Gastroesophageal sphincter (tissue), 4 donors: ENCODE results near the gene SLCO3A1. TPM values are rescaled to one million over a fixed set of nuclear protein-coding genes. Genes with fewer than 3 reads are reported as not detected.
"Not testable (repeated sequence)": the region's sequence is repeated elsewhere in the genome, so short reads cannot be mapped to it uniquely, and the experiment has no call there.

Experiments
- ATAC-seq: fragments of 150-250 bp; one replicate; pipeline ENCODE4 v1.9.1; 2016; ENCODE audit warnings: mild to moderate bottlenecking, moderate library complexity
- H3K27ac ChIP-seq, 4 donors: fragments of 200-600 bp; sonication (generic) in 3 of 4; 1 replicate in 3 of 4; 2 replicates in 1 of 4; pipeline ENCODE4 v1.5.1; 2016 to 2019
- H3K27me3 ChIP-seq: fragments of 200-600 bp; sonication (generic); one replicate; pipeline ENCODE4 v1.5.1; 2019
- H3K36me3 ChIP-seq, 2 donors: fragments of 200-600 bp; sonication (generic); one replicate each; pipeline ENCODE4 v1.5.1; 2019; ENCODE audit warnings: control low read depth in 1 of 2
- H3K4me1 ChIP-seq, 3 donors: fragments of 200-600 bp; sonication (generic); 1 replicate in 2 of 3; 2 replicates in 1 of 3; pipeline ENCODE4 v1.5.1; 2016 to 2019; ENCODE audit warnings: control low read depth in 2 of 3
- H3K4me3 ChIP-seq, 2 donors: fragments of 200-600 bp; sonication (generic); one replicate each; pipeline ENCODE4 v1.5.1; 2019; ENCODE audit warnings: mild to moderate bottlenecking in 1 of 2, moderate library complexity in 1 of 2
- H3K9me3 ChIP-seq, 3 donors: fragments of 200-600 bp; sonication (generic); one replicate each; pipeline ENCODE4 v1.5.1; 2017 to 2019; ENCODE audit warnings: control low read depth in 2 of 3
- EP300 ChIP-seq: sonication (generic); formaldehyde crosslinking; IDR thresholded peaks from one replicate; pipeline ENCODE4 v1.6.1; 2017; ENCODE audit warnings: antibody characterized with exemption, mild to moderate bottlenecking
- POLR2A ChIP-seq, 2 donors: fragments of 450-650 bp; IDR thresholded peaks; one replicate each; pipeline ENCODE4 v1.6.1; 2017; ENCODE audit warnings: antibody characterized with exemption in 2 of 2, mild to moderate bottlenecking in 2 of 2, moderate library complexity in 1 of 2
- POLR2AphosphoS5 ChIP-seq: sonication (generic); formaldehyde crosslinking; IDR thresholded peaks from one replicate; pipeline ENCODE4 v1.6.1; 2017; ENCODE audit warnings: antibody characterized with exemption
- WGBS, 2 donors: methylation state at CpG; one replicate each; pipeline ENCODE4 v1.1.5; 2018; ENCODE audit warnings: low coverage in 1 of 2; 5-methylcytosine and 5-hydroxymethylcytosine counted together
- total RNA-seq, 4 donors: library from RNA; depleted of rRNA; stranded (reverse); fragments of >200 nt; gene quantifications; one replicate each; pipeline ENCODE4 v1.1.0, GENCODE V29; 2016
- TF ChIP-seq, protein P1 (sequence below), 4 experiments: fragments of 200-600 bp in 2 of 4; fragments of 450-650 bp in 2 of 4; sonication (generic) in 1 of 4; IDR thresholded peaks; one replicate each; pipeline ENCODE4 v1.5.1; 2017 to 2019; ENCODE audit warnings: antibody characterized with exemption in 4 of 4, mild to moderate bottlenecking in 2 of 4, moderate library complexity in 2 of 4

SLCO3A1 gene
- total RNA-seq, 4 donors from 2014 or later, result 10.1 to 14.4 (median 12.1) TPM

DNA sequence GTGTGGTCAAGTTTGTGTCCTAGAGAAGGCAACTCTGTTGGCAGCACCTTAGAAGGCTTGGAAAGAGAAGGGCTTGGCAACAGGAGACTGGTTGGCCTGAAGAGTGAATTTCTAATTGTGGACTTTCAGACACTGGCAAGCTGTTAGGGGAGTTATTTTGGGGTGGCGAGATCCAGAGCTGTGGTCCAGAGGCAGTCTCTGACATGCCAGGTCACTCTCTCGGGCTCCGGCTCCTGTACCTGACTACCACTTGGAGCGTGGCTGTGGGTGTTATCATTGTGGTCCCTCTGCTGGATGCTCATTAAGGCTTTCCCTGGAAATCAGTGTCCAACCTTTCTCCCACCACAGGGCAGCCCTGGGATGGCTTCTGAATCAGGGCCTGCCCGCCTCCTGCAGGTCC, 209.0 kb downstream of the SLCO3A1 start:
- Histone ChIP-seq H3K36me3 (no peaks in the 10 kb centered on the region), H3K9me3 (no peaks in the 10 kb centered on the region), H3K27ac (no peak overlapping the region), H3K4me1 (peaks cover 0 to 10% (median 0%) of the 10 kb centered on the region in 3 donors), H3K4me3 (no peak overlapping the region), H3K27me3 (no peaks in the 10 kb centered on the region)
- ATAC-seq, result no peak
- TF ChIP-seq, protein P1, sequence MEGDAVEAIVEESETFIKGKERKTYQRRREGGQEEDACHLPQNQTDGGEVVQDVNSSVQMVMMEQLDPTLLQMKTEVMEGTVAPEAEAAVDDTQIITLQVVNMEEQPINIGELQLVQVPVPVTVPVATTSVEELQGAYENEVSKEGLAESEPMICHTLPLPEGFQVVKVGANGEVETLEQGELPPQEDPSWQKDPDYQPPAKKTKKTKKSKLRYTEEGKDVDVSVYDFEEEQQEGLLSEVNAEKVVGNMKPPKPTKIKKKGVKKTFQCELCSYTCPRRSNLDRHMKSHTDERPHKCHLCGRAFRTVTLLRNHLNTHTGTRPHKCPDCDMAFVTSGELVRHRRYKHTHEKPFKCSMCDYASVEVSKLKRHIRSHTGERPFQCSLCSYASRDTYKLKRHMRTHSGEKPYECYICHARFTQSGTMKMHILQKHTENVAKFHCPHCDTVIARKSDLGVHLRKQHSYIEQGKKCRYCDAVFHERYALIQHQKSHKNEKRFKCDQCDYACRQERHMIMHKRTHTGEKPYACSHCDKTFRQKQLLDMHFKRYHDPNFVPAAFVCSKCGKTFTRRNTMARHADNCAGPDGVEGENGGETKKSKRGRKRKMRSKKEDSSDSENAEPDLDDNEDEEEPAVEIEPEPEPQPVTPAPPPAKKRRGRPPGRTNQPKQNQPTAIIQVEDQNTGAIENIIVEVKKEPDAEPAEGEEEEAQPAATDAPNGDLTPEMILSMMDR (IDR thresholded peaks at IDR 0.05), result no peak
- TF ChIP-seq POLR2AphosphoS5 (no peak), POLR2A (IDR thresholded peaks at IDR 0.05) (no peak), EP300 (no peak)
- WGBS, 2 donors, result 75% methylated on average over 1 of the region's 5 CpGs; no CpG with 5 or more reads in 1 of the 2 donors

DNA sequence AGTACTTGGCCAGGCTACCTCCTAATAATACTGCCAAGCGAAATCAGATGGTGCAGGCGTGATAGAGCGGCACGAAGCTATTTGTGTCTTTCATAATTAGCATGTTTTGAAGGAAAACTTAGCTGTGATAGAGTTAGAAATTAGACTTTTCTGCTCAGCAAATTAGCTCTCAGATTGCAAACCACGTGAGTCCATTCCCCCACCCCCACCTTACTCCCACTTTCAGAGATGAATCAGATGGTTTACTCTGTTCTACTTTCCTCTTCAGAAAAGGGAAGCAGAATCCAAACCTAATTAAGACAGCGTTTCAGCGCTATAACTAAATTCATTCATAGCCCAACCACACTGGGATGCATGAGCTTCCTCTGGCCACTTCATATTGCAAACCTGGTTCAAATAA, 214.6 kb downstream of the SLCO3A1 start:
- 78 to 94% methylated on average over 4 to 6 of the region's 7 CpGs for WGBS, 2 donors

DNA sequence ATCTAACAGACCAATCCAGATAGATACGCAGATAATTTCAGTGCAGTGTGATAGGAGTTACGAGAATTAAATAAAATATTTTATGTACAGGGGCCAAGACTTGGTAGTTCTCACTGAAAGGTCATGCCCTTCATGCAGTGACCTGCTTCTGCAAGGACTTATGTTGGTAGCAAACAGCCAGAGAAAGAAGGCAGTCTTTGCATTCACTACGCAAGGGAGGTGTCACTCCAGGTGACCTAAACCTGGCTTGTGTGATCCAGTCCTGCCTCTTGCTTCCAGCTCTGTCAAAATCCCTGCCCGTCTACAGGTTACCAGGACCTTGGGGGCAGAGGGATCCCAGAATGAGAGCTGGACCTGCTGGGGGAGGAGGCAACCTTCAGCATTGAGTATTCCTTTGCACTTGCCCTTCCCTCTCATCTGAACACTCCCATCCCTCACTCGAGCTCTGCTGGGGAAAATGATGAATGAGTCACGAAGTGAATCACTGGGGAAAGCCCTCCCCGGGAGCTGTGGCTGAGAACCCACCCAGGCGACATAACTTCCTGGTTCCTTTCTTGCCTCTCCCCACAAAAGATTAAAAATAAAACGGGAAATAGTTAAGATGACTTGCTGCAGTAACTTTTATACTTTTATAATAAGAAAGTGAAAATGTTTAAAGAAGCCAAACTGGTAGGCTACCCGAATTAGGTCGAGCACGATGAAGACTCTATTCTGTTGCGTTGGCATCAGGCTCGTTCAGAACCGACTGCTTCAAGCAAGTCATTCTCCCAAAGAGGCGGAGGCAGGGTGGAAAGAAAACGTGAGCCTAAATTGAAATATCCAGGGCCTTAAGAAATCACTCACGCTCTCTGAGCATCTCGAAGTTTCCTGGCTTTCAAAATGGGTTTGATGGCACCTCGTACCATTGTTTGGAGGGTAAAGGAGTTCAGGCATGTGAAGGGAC, 216.1 kb downstream of the SLCO3A1 start:
- H3K36me3 ChIP-seq, result no peaks in the 10 kb centered on the region
- ATAC-seq, result peak; percentile 82
- TF ChIP-seq EP300, result no peak
- peaks cover 0 to 33% (median 5%) of the 10 kb centered on the region in 3 donors for H3K4me1 ChIP-seq
- WGBS, 2 donors, result 46 to 54% methylated on average over 12 to 20 of the region's 20 CpGs
- peak overlapping the region in 1 of 2 donors; percentile 13 for H3K4me3 ChIP-seq
- no peaks in the 10 kb centered on the region for H3K9me3 ChIP-seq
- peak overlapping the region in 3 of 4 donors; percentile 10 to 67 (median 29) for H3K27ac ChIP-seq
- no peaks in the 10 kb centered on the region for H3K27me3 ChIP-seq

More for the DNA sequence above, 214.6 kb downstream of the SLCO3A1 start:
- Histone ChIP-seq H3K36me3 (no peaks in the 10 kb centered on the region), H3K9me3 (no peaks in the 10 kb centered on the region), H3K27me3 (no peaks in the 10 kb centered on the region), H3K4me1 (peaks cover 0 to 18% (median 5%) of the 10 kb centered on the region in 3 donors), H3K4me3 (no peak overlapping the region), H3K27ac (no peak overlapping the region)
- TF ChIP-seq, protein P1 (IDR thresholded peaks at IDR 0.05), result no peak
- TF ChIP-seq POLR2A (IDR thresholded peaks at IDR 0.05), result no peak
- TF ChIP-seq POLR2AphosphoS5, result no peak
- TF ChIP-seq EP300, result no peak
- no peak for ATAC-seq

DNA sequence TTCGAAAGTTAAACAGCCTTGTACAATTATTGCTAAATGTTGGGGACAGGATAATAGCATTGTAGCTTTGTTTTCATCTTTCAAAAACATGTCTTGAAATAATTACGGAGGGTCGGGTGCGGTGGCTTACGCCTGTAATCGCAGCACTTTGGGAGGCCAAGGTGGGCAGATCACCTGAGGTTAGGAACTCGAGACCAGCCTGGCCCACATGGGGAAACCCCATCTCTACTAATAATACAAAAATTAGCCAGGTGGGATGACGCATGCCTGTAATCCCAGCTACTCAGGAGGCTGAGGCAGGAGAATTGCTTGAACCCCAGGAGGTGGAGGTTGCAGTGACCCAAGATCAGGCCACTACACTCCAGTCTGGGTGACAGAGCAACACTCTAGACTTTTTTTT, 216.7 kb downstream of the SLCO3A1 start:
- ATAC-seq, H3K9me3 ChIP-seq, H3K27me3 ChIP-seq, H3K36me3 ChIP-seq: not testable (repeated sequence)
- peak overlapping the region in 3 of 4 donors; percentile 10 to 67 (median 29) for H3K27ac ChIP-seq
- 94 to 96% methylated on average over 7 to 8 of the region's 8 CpGs for WGBS, 2 donors
- H3K4me3 ChIP-seq, result peak overlapping the region in 1 of 2 donors; percentile 13
- H3K4me1 ChIP-seq, result peaks cover 0 to 40% (median 5%) of the 10 kb centered on the region in 3 donors

DNA sequence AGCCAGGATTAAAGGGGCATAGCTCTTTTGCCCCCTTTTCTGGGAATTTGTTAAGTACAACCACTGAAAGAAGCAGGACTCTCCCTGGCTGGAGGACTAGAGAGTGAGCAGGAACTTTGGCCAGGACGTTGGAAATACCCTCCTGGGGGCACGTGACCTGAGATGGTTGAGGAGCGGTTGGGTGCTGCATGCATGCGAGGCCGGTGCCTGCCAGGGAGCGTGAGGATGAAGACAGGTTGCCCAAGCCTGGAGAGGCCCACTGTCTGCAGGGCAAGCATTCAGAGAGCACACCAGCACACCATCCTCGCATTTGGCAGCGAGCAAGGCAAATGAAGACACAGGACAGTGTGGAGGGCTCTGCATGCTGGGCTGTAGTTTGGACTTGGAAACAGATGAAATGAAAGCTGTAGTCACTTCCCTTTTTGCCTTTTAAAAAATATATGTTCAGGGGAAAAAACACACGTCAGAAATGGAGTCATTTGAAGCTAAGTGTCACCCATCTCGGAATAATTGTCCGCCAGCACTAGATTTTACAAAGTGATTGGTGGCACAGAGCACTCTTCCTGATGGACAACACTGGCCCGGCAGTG, 217.6 kb downstream of the SLCO3A1 start:
- H3K27me3 ChIP-seq, result no peaks in the 10 kb centered on the region
- no peak overlapping the region for H3K4me3 ChIP-seq
- no peaks in the 10 kb centered on the region for H3K9me3 ChIP-seq
- 63 to 75% methylated on average over 5 to 7 of the region's 12 CpGs for WGBS, 2 donors
- peaks cover 0 to 46% (median 5%) of the 10 kb centered on the region in 3 donors for H3K4me1 ChIP-seq
- no peak for ATAC-seq
- H3K27ac ChIP-seq, result no peak overlapping the region
- no peaks in the 10 kb centered on the region for H3K36me3 ChIP-seq
- no peak for TF ChIP-seq POLR2A (IDR thresholded peaks at IDR 0.05)
- TF ChIP-seq, protein P1 (IDR thresholded peaks at IDR 0.05), result no peak
- TF ChIP-seq EP300, result no peak
- no peak for TF ChIP-seq POLR2AphosphoS5
